ENCODE results near the gene PPP1R1C.

GRCh38 chr2:181973171-181973783 is 12.4 kb upstream of the PPP1R1C start:
- TF ChIP-seq CTCF (IDR thresholded peaks at IDR 0.05 in 8 of 11, conservative IDR thresholded peaks at IDR 0.05 in 3 of 11) (no peak), POLR2AphosphoS5 (IDR thresholded peaks at IDR 0.05) (no peak), POLR2A (IDR thresholded peaks at IDR 0.05) (no peak)

Data from spleen (tissue), 7 donors.